Measurements from ENCODE around the gene FCMR. TPM values are rescaled to one million over a fixed set of nuclear protein-coding genes. Genes with fewer than 3 reads are reported as not detected.

Gene FCMR
- total and polyA plus RNA-seq, 10 of the 15 experiments (the other 5 are each of a cell fraction or from before 2014, with no cell fraction given): 79.7 to 245 (median 123) TPM

DNA sequence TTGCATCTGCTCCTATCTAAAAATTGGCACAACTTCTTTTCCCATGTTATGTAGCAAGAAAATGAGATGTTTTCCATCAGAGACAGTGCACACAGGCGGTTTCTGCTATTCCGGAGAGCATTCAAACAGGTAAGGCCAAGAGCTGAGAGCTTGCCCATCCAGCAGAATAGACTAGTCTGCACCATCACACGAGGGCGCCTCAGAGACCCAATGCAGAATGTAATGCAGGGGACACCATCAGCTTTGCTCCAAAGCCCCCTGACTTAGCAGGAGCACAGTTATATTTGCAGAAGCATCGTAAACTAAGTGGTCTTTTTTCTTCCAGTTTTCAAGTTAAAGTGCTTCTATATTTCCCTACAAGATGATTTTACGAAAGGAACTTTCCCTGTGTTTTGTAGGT lies 19.8 kb downstream of the FCMR start:
- Histone ChIP-seq H3K27ac (ENCODE audit: control insufficient read depth, insufficient read depth) (no peak overlapping the region), H3K4me1 (ENCODE audit: control insufficient read depth, insufficient read depth, low read length) (no peaks in the 10 kb centered on the region), H4K20me1 (ENCODE audit: control insufficient read depth, insufficient read depth) (no peaks in the 10 kb centered on the region; the same call in 1 of the 2 replicates), H3K36me3 (ENCODE audit: control insufficient read depth in 2 of 2, insufficient read depth in 2 of 2, low read length in 1 of 2) (peaks cover 9 to 19% of the 10 kb centered on the region in 2 experiments), H3K27me3 (replicated peaks in 1 of 2; ENCODE audit: control insufficient read depth in 2 of 2, insufficient read depth in 2 of 2, low read length in 1 of 2) (no peaks in the 10 kb centered on the region), H3K4me3 (no peak overlapping the region), H3K9me3 (replicated peaks; ENCODE audit: control insufficient read depth, insufficient read depth, low read length) (no peaks in the 10 kb centered on the region), H3K9ac (ENCODE audit: control insufficient read depth, insufficient read depth, low read length) (no peak overlapping the region), H3K4me2 (ENCODE audit: control insufficient read depth, insufficient read depth) (no peak overlapping the region), H3K79me2 (ENCODE audit: control insufficient read depth, insufficient read depth, low read length) (no peaks in the 10 kb centered on the region), H2AFZ (ENCODE audit: control insufficient read depth, low read depth, low read length) (no peak overlapping the region)
- SMC1A ChIA-PET (ENCODE audit: uncharacterized antibody, unreplicated experiment): no interaction called here
- RAD21 ChIA-PET (ENCODE audit: unreplicated experiment): interaction anchor here (1.0 kb wide), 1 partner anchor 11 kb away, joined by 3 read pairs; no protein-coding TSS in a partner anchor
- CTCF ChIA-PET: interaction anchor here (1.2 to 3.3 kb wide), 6 partner anchors 10 to 244 kb away, joined by 3 to 16 read pairs (median 5); partner anchors contain the start of gene IL20
- WGBS (ENCODE audit: insufficient coverage, insufficient replicate concordance, low lambda C conversion rate, missing lambda C conversion rate): 99% methylated on average over 6 of the region's 6 CpGs
- intact Hi-C loops (cut with micrococcal nuclease; ENCODE audit: unreplicated experiment): no loop called here
- in situ Hi-C loops (cut with MboI): no loop called here
- POLR2A ChIA-PET: no interaction called here
- FAIRE-seq: no peak
- no peak for ATAC-seq
- TF ChIP-seq, protein P1, sequence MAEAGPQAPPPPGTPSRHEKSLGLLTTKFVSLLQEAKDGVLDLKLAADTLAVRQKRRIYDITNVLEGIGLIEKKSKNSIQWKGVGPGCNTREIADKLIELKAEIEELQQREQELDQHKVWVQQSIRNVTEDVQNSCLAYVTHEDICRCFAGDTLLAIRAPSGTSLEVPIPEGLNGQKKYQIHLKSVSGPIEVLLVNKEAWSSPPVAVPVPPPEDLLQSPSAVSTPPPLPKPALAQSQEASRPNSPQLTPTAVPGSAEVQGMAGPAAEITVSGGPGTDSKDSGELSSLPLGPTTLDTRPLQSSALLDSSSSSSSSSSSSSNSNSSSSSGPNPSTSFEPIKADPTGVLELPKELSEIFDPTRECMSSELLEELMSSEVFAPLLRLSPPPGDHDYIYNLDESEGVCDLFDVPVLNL (IDR thresholded peaks at IDR 0.05; ENCODE audit: low read depth, low read length): no peak
- TF ChIP-seq YBX1 (IDR thresholded peaks at IDR 0.05): no peak
- TF ChIP-seq MXI1 (IDR thresholded peaks at IDR 0.05; ENCODE audit: low read depth, low read length): no peak
- TF ChIP-seq MYC (IDR thresholded peaks at IDR 0.05; ENCODE audit: insufficient read depth, insufficient read length, insufficient replicate concordance, low read length, severe bottlenecking): no peak
- TF ChIP-seq IKZF2 (IDR thresholded peaks at IDR 0.05): no peak
- no peak for TF ChIP-seq POLR2AphosphoS5 (IDR thresholded peaks at IDR 0.05; ENCODE audit: low read length)
- TF ChIP-seq SMARCA5 (IDR thresholded peaks at IDR 0.05): no peak
- TF ChIP-seq, protein P2, sequence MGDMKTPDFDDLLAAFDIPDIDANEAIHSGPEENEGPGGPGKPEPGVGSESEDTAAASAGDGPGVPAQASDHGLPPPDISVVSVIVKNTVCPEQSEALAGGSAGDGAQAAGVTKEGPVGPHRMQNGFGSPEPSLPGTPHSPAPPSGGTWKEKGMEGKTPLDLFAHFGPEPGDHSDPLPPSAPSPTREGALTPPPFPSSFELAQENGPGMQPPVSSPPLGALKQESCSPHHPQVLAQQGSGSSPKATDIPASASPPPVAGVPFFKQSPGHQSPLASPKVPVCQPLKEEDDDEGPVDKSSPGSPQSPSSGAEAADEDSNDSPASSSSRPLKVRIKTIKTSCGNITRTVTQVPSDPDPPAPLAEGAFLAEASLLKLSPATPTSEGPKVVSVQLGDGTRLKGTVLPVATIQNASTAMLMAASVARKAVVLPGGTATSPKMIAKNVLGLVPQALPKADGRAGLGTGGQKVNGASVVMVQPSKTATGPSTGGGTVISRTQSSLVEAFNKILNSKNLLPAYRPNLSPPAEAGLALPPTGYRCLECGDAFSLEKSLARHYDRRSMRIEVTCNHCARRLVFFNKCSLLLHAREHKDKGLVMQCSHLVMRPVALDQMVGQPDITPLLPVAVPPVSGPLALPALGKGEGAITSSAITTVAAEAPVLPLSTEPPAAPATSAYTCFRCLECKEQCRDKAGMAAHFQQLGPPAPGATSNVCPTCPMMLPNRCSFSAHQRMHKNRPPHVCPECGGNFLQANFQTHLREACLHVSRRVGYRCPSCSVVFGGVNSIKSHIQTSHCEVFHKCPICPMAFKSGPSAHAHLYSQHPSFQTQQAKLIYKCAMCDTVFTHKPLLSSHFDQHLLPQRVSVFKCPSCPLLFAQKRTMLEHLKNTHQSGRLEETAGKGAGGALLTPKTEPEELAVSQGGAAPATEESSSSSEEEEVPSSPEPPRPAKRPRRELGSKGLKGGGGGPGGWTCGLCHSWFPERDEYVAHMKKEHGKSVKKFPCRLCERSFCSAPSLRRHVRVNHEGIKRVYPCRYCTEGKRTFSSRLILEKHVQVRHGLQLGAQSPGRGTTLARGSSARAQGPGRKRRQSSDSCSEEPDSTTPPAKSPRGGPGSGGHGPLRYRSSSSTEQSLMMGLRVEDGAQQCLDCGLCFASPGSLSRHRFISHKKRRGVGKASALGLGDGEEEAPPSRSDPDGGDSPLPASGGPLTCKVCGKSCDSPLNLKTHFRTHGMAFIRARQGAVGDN (IDR thresholded peaks at IDR 0.05): no peak
- no peak for TF ChIP-seq NR2F1 (conservative IDR thresholded peaks at IDR 0.05)
- no peak for TF ChIP-seq EZH2 (IDR thresholded peaks at IDR 0.05; ENCODE audit: borderline replicate concordance, control insufficient read depth, low read depth, low read length)
- TF ChIP-seq RUNX3 (IDR thresholded peaks at IDR 0.05; ENCODE audit: low read length): no peak
- TF ChIP-seq KAT2A (conservative IDR thresholded peaks at IDR 0.05; ENCODE audit: control insufficient read depth, low read depth, low read length): no peak
- TF ChIP-seq MEF2A (IDR thresholded peaks at IDR 0.05; ENCODE audit: insufficient read depth, low read depth, low read length): no peak
- no peak for DNase-seq (ENCODE audit: low read depth, low spot score)
- BruUV-seq (replicated peaks): no TSS peak

Data from GM12878 (cell line).